GM23248 (cell line): ENCODE data around the gene THBS2.

ENCODE experiments used
- EZH2 ChIP-seq: fragments of 200-600 bp; sonication (generic); IDR thresholded peaks from 2 replicates; pipeline ENCODE4 v1.6.1; 2018; ENCODE audit warnings: antibody characterized with exemption, mild to moderate bottlenecking; ENCODE audit not compliant: insufficient read depth, poor library complexity, severe bottlenecking
- EZH2phosphoT487 ChIP-seq: fragments of 200-600 bp; sonication (generic); IDR thresholded peaks from 2 replicates; pipeline ENCODE4 v1.6.1; 2018; ENCODE audit warnings: antibody characterized with exemption, moderate library complexity, mild to moderate bottlenecking, low read depth; ENCODE audit not compliant: insufficient read depth

DNA sequence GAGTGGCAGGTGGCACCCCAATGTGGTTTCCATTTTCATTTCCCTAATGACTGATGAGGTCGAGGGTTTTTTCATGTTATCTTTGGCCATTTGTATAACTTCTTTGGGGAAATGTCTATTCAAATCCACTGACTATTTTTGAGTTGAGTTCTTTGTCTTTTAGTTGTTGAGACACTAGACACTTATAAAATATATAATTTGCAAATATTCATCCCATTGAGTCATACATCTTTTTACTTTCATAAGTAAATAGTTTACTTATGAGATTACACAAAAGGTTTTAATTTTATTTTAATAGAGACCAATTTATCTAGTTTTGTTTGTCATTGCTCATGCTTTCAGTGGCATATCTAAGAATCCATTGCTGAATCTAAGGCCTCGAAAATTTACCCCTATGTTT, 49.5 kb downstream of the THBS2 start:
- TF ChIP-seq EZH2 (no peak), EZH2phosphoT487 (no peak)
